PC-3 (cell line): ENCODE results near the gene N4BP2L1.

ENCODE experiments used
- EZH2 ChIP-seq: fragments of 300-600 bp; sonication (generic); IDR thresholded peaks from one replicate; pipeline ENCODE4 v1.6.1; 2017; ENCODE audit warnings: antibody characterized with exemption, mild to moderate bottlenecking, low read length; ENCODE audit not compliant: unreplicated experiment
- TF ChIP-seq, protein P1 (sequence below): fragments of 300-600 bp; sonication (generic); conservative IDR thresholded peaks from 2 replicates; pipeline ENCODE4 v1.5.1; 2017; ENCODE audit warnings: antibody characterized with exemption, low read depth, mild to moderate bottlenecking, low read length

- no peak for TF ChIP-seq EZH2
- TF ChIP-seq, protein P1, sequence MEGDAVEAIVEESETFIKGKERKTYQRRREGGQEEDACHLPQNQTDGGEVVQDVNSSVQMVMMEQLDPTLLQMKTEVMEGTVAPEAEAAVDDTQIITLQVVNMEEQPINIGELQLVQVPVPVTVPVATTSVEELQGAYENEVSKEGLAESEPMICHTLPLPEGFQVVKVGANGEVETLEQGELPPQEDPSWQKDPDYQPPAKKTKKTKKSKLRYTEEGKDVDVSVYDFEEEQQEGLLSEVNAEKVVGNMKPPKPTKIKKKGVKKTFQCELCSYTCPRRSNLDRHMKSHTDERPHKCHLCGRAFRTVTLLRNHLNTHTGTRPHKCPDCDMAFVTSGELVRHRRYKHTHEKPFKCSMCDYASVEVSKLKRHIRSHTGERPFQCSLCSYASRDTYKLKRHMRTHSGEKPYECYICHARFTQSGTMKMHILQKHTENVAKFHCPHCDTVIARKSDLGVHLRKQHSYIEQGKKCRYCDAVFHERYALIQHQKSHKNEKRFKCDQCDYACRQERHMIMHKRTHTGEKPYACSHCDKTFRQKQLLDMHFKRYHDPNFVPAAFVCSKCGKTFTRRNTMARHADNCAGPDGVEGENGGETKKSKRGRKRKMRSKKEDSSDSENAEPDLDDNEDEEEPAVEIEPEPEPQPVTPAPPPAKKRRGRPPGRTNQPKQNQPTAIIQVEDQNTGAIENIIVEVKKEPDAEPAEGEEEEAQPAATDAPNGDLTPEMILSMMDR, result no peak
These were observed 20.1 kb upstream of the N4BP2L1 start for GRCh38 chr13:32447894-32448623.
